Activated CD8-positive, alpha-beta T cell treated with anti-CD3 and anti-CD28 coated beads, Interleukin-2, amount 10 ng/mL, durations not matched to agents 7 days and 5 days (primary cell): Measurements from ENCODE around the gene GSTA3. TPM values are rescaled to one million over a fixed set of nuclear protein-coding genes. Genes with fewer than 3 reads are reported as not detected.
"Not testable (repeated sequence)": the region's sequence is repeated elsewhere in the genome, so short reads cannot be mapped to it uniquely, and the experiment has no call there.

Experiments
- ATAC-seq: fragments of 150-1000 bp; cut with Tn5 transposase; one replicate; pipeline ENCODE4 v1.10.0; 2021; ENCODE audit warnings: moderate library complexity
- CTCF ChIA-PET: fragments of 350-600 bp; sonication (Branson Sonifier 250); formaldehyde crosslinking; loops from one replicate; lab custom pipeline; 2021; ENCODE audit warnings: antibody characterized with exemption; lab: Charles Lee
- POLR2A ChIA-PET: fragments of 350-600 bp; sonication (Branson Sonifier 250); formaldehyde crosslinking; loops from one replicate; lab custom pipeline; 2021; ENCODE audit warnings: antibody characterized with exemption; lab: Charles Lee
- DNase-seq: peaks from one replicate; pipeline ENCODE4 v3.0.0-alpha.2; 2020
- H3K27ac Mint-ChIP-seq: one replicate; pipeline ENCODE4 v1.8.0; 2021; ENCODE audit warnings: mild to moderate bottlenecking, mixed read lengths
- H3K27me3 Mint-ChIP-seq: one replicate; pipeline ENCODE4 v1.8.0; 2021; ENCODE audit warnings: low read depth, mixed read lengths
- H3K36me3 Mint-ChIP-seq: one replicate; pipeline ENCODE4 v1.8.0; 2021; ENCODE audit warnings: low read depth, mixed read lengths
- H3K4me1 Mint-ChIP-seq: one replicate; pipeline ENCODE4 v1.8.0; 2021; ENCODE audit warnings: low read depth, mixed read lengths
- H3K4me3 Mint-ChIP-seq: one replicate; pipeline ENCODE4 v1.8.0; 2021; ENCODE audit warnings: mild to moderate bottlenecking, mixed read lengths
- H3K9me3 Mint-ChIP-seq: one replicate; pipeline ENCODE4 v1.8.0; 2022; ENCODE audit warnings: mixed read lengths; ENCODE audit not compliant: insufficient read depth
- total RNA-seq, 2 experiments: library from RNA; stranded (reverse); gene quantifications; one replicate each; pipeline ENCODE4 v1.2.3, GENCODE V29; 2021

The GSTA3 gene
- total RNA-seq, 2 experiments from 2014 or later, result not detected

- Mint-ChIP-seq H3K36me3 (no peaks in the 10 kb centered on the region), H3K4me3 (no peak overlapping the region), H3K27me3 (peaks cover 4% of the 10 kb centered on the region), H3K9me3 (no peaks in the 10 kb centered on the region), H3K4me1 (no peaks in the 10 kb centered on the region), H3K27ac (no peak overlapping the region)
- ATAC-seq (no peak), DNase-seq (no peak)
- ChIA-PET POLR2A (no interaction called here), CTCF (no interaction called here)
These were observed 972 bp downstream of the GSTA3 start for GRCh38 chr6:52908526-52908925.

- Mint-ChIP-seq H3K36me3 (no peaks in the 10 kb centered on the region), H3K27ac (no peak overlapping the region), H3K27me3 (peaks cover 5% of the 10 kb centered on the region), H3K4me3 (no peak overlapping the region), H3K9me3 (no peaks in the 10 kb centered on the region), H3K4me1 (no peaks in the 10 kb centered on the region)
- POLR2A ChIA-PET, result no interaction called here
- DNase-seq, result no peak
- CTCF ChIA-PET, result interaction anchor here (1.2 kb wide), 1 partner anchor 16 kb away, joined by 3 read pairs; no protein-coding TSS in a partner anchor
- ATAC-seq, result no peak
These were observed 4.8 kb downstream of the GSTA3 start for GRCh38 chr6:52904562-52905279.

GRCh38 chr6:52900536-52900935 is 9.0 kb downstream of the GSTA3 start:
- ChIA-PET CTCF (no interaction called here), POLR2A (no interaction called here)
- no peak for DNase-seq
- H3K36me3 Mint-ChIP-seq, result no peaks in the 10 kb centered on the region
- H3K9me3 Mint-ChIP-seq, result no peaks in the 10 kb centered on the region
- H3K4me3 Mint-ChIP-seq, result no peak overlapping the region
- no peaks in the 10 kb centered on the region for H3K4me1 Mint-ChIP-seq
- no peak for ATAC-seq
- no peak overlapping the region for H3K27ac Mint-ChIP-seq
- peaks cover 5% of the 10 kb centered on the region for H3K27me3 Mint-ChIP-seq

- DNase-seq, H3K4me3 Mint-ChIP-seq, H3K36me3 Mint-ChIP-seq, ATAC-seq, H3K9me3 Mint-ChIP-seq, H3K27ac Mint-ChIP-seq, H3K4me1 Mint-ChIP-seq, CTCF ChIA-PET, POLR2A ChIA-PET: not testable (repeated sequence)
- peaks cover 13% of the 10 kb centered on the region for H3K27me3 Mint-ChIP-seq
These were observed 13.7 kb downstream of the GSTA3 start for GRCh38 chr6:52895790-52896189.

GRCh38 chr6:52894285-52894684 is 15.2 kb downstream of the GSTA3 start:
- Mint-ChIP-seq H3K27ac (no peak overlapping the region), H3K36me3 (no peaks in the 10 kb centered on the region), H3K4me3 (no peak overlapping the region), H3K4me1 (no peaks in the 10 kb centered on the region), H3K9me3 (no peaks in the 10 kb centered on the region), H3K27me3 (peaks cover 14% of the 10 kb centered on the region)
- no peak for ATAC-seq
- ChIA-PET POLR2A (no interaction called here), CTCF (no interaction called here)
- DNase-seq, result no peak

GRCh38 chr6:52893803-52894202 is 15.7 kb downstream of the GSTA3 start:
- Mint-ChIP-seq H3K9me3 (no peaks in the 10 kb centered on the region), H3K27ac (no peak overlapping the region), H3K4me1 (no peaks in the 10 kb centered on the region), H3K27me3 (peaks cover 14% of the 10 kb centered on the region), H3K4me3 (no peak overlapping the region), H3K36me3 (no peaks in the 10 kb centered on the region)
- CTCF ChIA-PET, result no interaction called here
- no peak for ATAC-seq
- POLR2A ChIA-PET, result no interaction called here
- no peak for DNase-seq

GRCh38 chr6:52893221-52893620 is 16.3 kb downstream of the GSTA3 start:
- Mint-ChIP-seq H3K36me3 (no peaks in the 10 kb centered on the region), H3K27ac (no peak overlapping the region), H3K27me3 (peaks cover 15% of the 10 kb centered on the region), H3K4me1 (no peaks in the 10 kb centered on the region), H3K9me3 (no peaks in the 10 kb centered on the region), H3K4me3 (no peak overlapping the region)
- CTCF ChIA-PET, result interaction anchor here (2.3 kb wide), 1 partner anchor 11 kb away, joined by 6 read pairs; no protein-coding TSS in a partner anchor
- POLR2A ChIA-PET, result no interaction called here
- DNase-seq (no peak), ATAC-seq (no peak)

- Mint-ChIP-seq H3K27ac (no peak overlapping the region), H3K27me3 (peaks cover 17% of the 10 kb centered on the region), H3K36me3 (no peaks in the 10 kb centered on the region), H3K4me3 (no peak overlapping the region), H3K9me3 (no peaks in the 10 kb centered on the region), H3K4me1 (no peaks in the 10 kb centered on the region)
- DNase-seq (no peak), ATAC-seq (no peak)
- ChIA-PET CTCF (no interaction called here), POLR2A (no interaction called here)
These were observed 19.5 kb downstream of the GSTA3 start for GRCh38 chr6:52890018-52890417.

- no peak overlapping the region for H3K27ac Mint-ChIP-seq
- H3K36me3 Mint-ChIP-seq, result no peaks in the 10 kb centered on the region
- ChIA-PET CTCF (interaction anchor here (1.3 kb wide), 1 partner anchor 16 kb away, joined by 3 read pairs; no protein-coding TSS in a partner anchor), POLR2A (no interaction called here)
- H3K4me1 Mint-ChIP-seq, result no peaks in the 10 kb centered on the region
- H3K9me3 Mint-ChIP-seq, result no peaks in the 10 kb centered on the region
- ATAC-seq (no peak), DNase-seq (no peak)
- no peak overlapping the region for H3K4me3 Mint-ChIP-seq
- H3K27me3 Mint-ChIP-seq, result peaks cover 20% of the 10 kb centered on the region
These were observed 21.5 kb downstream of the GSTA3 start for GRCh38 chr6:52887910-52888524.

- Mint-ChIP-seq H3K9me3 (no peaks in the 10 kb centered on the region), H3K36me3 (no peaks in the 10 kb centered on the region), H3K4me3 (peak overlapping the region; percentile 79), H3K27ac (peak overlapping the region; percentile 80), H3K4me1 (peaks cover 12% of the 10 kb centered on the region), H3K27me3 (peaks cover 10% of the 10 kb centered on the region)
- POLR2A ChIA-PET, result no interaction called here
- ATAC-seq, result peak; percentile 98
- DNase-seq, result peak; percentile 77
- CTCF ChIA-PET, result interaction anchor here (0.9 to 1.9 kb wide), 5 partner anchors 8 to 185 kb away, joined by 3 to 6 read pairs (median 3); no protein-coding TSS in a partner anchor
These were observed 27.3 kb downstream of the GSTA3 start for GRCh38 chr6:52881996-52882841.

- no peaks in the 10 kb centered on the region for H3K9me3 Mint-ChIP-seq
- H3K36me3 Mint-ChIP-seq, result no peaks in the 10 kb centered on the region
- H3K27ac Mint-ChIP-seq, result no peak overlapping the region
- peaks cover 10% of the 10 kb centered on the region for H3K27me3 Mint-ChIP-seq
- peaks cover 15% of the 10 kb centered on the region for H3K4me1 Mint-ChIP-seq
- POLR2A ChIA-PET, result no interaction called here
- no peak for DNase-seq
- CTCF ChIA-PET, result interaction anchor here (0.9 to 1.9 kb wide), 5 partner anchors 8 to 186 kb away, joined by 3 to 6 read pairs (median 3); no protein-coding TSS in a partner anchor
- no peak for ATAC-seq
- H3K4me3 Mint-ChIP-seq, result peak overlapping the region; percentile 79
These were observed 27.9 kb downstream of the GSTA3 start for GRCh38 chr6:52881662-52881995.

GRCh38 chr6:52877786-52878185 is 31.7 kb downstream of the GSTA3 start:
- Mint-ChIP-seq H3K27me3 (peaks cover 7% of the 10 kb centered on the region), H3K36me3 (no peaks in the 10 kb centered on the region), H3K4me3 (no peak overlapping the region), H3K9me3 (no peaks in the 10 kb centered on the region), H3K27ac (no peak overlapping the region), H3K4me1 (peaks cover 15% of the 10 kb centered on the region)
- ChIA-PET CTCF (no interaction called here), POLR2A (no interaction called here)
- DNase-seq (no peak), ATAC-seq (no peak)
